HG03439 (cell line): ENCODE results near the gene TAPT1.

Source experiments
- ATAC-seq: cut with Tn5 transposase; IDR thresholded peaks from one replicate; pipeline ENCODE4 v1.9.1; 2021; ENCODE audit warnings: mild to moderate bottlenecking, moderate library complexity; ENCODE audit not compliant: unreplicated experiment

TAPT1 gene

GRCh38 chr4:16110661-16111290 is 115.5 kb downstream of the TAPT1 start:
- no peak for ATAC-seq
